Left forelimb (tissue), 1 donor: ENCODE results near the gene CYP39A1.

ENCODE experiments used
- DNase-seq: peaks from one replicate; pipeline ENCODE4 v3.0.0-alpha.2; 2018; ENCODE audit warnings: low spot score

CYP39A1 gene

GRCh38 chr6:46590765-46591164 lies 61.9 kb downstream of the CYP39A1 start:
- DNase-seq = no peak

- no peak for DNase-seq
These were observed 65.7 kb downstream of the CYP39A1 start for GRCh38 chr6:46586906-46587305.

DNA sequence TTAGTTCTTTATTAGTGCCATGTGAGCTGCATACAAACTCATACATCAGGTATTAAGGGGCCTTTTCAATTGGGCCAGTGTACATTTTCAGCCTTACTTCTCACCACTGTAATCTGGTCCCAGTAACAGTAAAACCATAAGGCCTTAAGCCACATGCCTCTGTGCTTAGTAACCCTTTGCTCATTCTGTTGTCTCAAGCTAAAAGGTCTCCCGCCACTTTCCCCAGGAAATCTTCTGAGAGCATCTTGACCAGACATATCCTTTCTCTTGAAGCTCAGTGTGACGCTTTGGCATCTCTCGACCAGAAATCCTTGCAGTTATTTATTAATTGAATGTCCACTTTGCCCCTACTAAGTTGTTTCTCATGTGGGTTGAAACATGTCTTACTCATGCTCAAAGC lies 68.0 kb downstream of the CYP39A1 start:
- no peak for DNase-seq

DNA sequence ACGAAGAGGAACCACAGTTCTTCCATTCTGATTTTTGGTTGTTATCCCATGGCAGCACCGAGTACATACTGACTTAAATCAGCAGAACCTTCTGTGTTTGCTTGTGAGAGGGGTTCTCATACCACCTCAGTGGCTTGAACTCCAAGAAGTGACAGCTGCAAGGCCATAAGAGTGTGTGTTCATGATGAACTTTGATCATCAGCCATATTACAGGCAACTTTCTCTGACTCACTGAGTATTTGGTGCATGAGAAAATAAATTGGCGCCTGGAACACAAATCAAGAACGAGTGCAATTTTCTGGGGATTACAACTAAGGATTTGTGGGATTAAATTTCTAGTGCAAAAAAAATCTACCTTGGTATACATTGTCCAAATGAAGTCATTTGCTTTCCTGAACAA lies 68.9 kb downstream of the CYP39A1 start:
- no peak for DNase-seq

DNA sequence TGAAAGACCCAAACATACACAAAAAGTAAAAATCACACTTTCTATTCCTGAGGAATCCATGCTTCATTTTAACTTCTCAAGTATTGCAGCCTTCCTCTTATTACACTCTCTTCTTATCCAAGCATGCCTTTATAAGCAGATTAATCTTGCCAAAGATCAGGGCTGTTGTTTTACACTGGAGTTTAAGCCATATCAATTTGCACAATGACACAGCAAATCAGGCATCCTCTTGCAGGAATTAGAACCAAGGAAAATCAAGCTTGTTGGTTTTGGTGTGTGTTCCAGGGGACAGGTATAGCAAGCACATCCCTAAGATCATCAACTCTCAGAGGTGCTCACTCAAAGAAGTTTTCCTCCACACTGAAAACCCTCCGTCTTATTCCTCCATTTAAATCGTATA lies 69.5 kb downstream of the CYP39A1 start:
- no peak for DNase-seq

- DNase-seq = no peak
These were observed 71.0 kb downstream of the CYP39A1 start for GRCh38 chr6:46581459-46582177.

DNA sequence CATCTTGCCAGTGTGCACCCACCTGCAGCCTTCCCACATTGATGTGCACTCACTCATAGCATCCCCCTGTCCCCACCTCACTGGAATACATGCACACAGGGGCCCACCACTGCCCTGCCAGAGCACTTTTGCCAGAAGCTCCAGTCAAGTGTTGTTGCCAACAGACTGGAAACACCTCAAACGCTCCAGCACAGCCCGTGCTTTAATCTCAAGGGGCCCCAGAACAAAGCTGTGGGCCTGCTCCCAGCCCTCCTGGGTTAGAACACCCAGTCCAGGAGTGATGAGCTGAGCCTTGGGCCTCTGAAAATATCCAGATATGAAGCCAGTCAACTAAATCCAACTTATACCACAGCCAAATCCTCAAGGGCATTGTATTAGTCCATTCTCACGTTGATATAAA lies 77.1 kb downstream of the CYP39A1 start:
- DNase-seq = no peak

DNA sequence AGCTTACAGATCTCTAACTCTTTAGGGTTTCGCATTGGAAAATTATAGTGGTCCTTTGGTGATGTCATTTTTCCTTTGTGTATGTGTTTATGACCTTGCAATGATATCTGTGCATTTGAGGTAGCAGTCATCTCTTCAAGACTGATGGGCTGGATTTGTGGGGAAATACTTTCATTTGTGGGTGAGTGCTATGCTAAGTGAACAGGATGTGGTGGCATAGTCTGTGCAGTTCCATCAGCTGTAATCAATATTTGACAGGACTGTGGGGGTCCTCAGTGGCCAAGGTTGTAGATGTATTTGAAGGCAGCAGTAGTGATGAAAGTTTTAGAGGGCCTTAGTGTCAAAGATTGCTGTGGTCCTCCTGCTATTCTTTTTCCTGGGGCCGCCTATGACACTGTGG lies 79.5 kb downstream of the CYP39A1 start:
- DNase-seq = no peak

DNA sequence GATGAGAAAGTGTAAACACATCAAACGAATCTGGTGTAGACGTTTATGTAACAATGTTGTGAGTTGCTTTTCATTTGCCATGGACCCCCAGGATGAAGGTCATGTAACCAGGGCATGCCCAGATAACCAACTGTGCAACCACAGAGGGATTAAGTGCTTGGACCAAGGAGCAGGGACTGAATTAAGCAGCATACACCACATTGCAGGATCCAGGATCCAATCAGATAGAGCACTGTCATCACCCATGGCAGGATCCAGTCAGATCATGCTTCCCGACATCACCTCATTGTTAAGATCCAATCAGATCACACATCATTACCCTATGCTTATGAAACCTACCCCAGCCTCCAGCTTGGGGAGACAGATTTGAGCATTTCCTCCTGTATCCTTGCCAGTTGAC lies 87.1 kb downstream of the CYP39A1 start:
- no peak for DNase-seq

- DNase-seq = no peak
These were observed 88.7 kb downstream of the CYP39A1 start for GRCh38 chr6:46563924-46564323.

DNA sequence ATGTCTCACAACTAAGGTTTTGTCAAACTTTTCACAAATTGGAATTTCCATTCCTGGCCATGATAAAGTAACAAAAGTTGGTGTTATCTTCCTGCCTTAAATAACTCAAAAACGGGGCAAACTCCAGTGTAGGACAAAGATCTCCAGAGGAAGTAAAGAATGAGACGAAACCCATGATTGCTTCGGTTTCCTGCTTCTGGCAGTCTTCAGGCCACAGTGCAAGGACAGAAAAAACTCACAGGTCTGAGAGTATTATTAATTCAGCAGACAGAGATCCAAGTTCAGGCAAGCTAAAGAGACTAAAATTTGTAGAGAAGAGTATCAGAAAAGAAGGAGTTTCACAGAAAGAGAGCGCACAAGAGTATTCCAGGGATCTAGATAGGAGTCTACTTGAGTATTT lies 96.6 kb downstream of the CYP39A1 start:
- DNase-seq = no peak

- DNase-seq = no peak
These were observed 97.5 kb downstream of the CYP39A1 start for GRCh38 chr6:46555129-46555528.

- DNase-seq = no peak
These were observed 103.5 kb downstream of the CYP39A1 start for GRCh38 chr6:46549155-46549554.

- DNase-seq = no peak
These were observed 111.1 kb downstream of the CYP39A1 start for GRCh38 chr6:46541556-46541955.

GRCh38 chr6:46539866-46540265 lies 112.8 kb downstream of the CYP39A1 start:
- DNase-seq = no peak

GRCh38 chr6:46538800-46539480 lies 113.7 kb downstream of the CYP39A1 start:
- no peak for DNase-seq

- DNase-seq = no peak
These were observed 121.7 kb downstream of the CYP39A1 start for GRCh38 chr6:46530896-46531295.

GRCh38 chr6:46528961-46529750 lies 123.5 kb downstream of the CYP39A1 start:
- DNase-seq = no peak

- DNase-seq = no peak
These were observed 126.0 kb downstream of the CYP39A1 start for GRCh38 chr6:46526607-46527006.

GRCh38 chr6:46525583-46525982 lies 127.0 kb downstream of the CYP39A1 start:
- no peak for DNase-seq

GRCh38 chr6:46521464-46521971 lies 131.1 kb downstream of the CYP39A1 start:
- DNase-seq = no peak

DNA sequence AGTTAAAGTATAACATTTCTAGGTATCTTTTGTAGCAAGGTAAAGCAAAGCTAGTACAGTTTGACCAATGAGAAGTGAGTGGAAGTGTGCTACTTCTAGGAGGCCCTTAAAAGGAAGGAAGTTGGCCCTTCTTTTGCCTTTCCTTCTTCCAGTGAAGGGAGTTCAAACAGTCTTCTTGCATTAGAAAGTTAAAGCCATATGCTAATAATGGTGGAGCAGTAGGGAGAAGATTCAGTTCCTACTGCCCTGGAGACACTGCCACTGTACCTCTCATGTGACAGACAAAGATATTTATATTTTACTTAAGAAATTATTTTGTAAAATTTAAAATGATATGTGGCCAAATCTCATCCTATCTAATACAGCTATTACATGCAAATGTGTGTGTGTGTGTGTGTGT lies 135.4 kb downstream of the CYP39A1 start:
- no peak for DNase-seq

DNA sequence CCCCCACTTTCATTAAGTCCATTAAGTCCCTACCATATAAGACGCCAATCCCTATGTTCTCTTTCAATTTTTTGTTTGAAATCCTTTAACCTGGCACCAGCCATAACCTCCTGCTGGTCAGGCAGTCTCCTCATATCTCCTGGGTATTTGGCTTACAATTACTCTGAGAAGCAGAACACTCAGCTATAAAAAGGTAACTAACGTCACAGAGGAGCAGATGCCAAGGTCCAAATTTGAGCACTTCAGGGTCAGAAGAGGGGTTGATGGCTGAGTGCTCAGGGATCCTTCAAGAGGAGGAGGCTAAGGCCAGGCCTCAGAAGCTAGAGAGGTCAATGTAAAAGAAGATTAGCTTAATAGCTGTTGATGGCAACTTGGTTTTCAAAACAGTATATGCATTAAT lies 139.1 kb downstream of the CYP39A1 start:
- no peak for DNase-seq
